DOHH2 (cell line): Measurements from ENCODE around the gene GCN1.

Source experiments
- EZH2phosphoT487 ChIP-seq: fragments of 200-600 bp; sonication (generic); IDR thresholded peaks from 2 replicates; pipeline ENCODE4 v1.6.1; 2017; ENCODE audit warnings: borderline replicate concordance, mild to moderate bottlenecking, antibody characterized with exemption, low read length, moderate library complexity, mixed read lengths
- TF ChIP-seq, protein P1 (sequence below): fragments of 200-600 bp; sonication (generic); IDR thresholded peaks from one replicate; pipeline ENCODE4 v1.5.1; 2014; ENCODE audit warnings: antibody characterized with exemption, mild to moderate bottlenecking, low read depth, low read length; ENCODE audit not compliant: poor library complexity, severe bottlenecking

DNA sequence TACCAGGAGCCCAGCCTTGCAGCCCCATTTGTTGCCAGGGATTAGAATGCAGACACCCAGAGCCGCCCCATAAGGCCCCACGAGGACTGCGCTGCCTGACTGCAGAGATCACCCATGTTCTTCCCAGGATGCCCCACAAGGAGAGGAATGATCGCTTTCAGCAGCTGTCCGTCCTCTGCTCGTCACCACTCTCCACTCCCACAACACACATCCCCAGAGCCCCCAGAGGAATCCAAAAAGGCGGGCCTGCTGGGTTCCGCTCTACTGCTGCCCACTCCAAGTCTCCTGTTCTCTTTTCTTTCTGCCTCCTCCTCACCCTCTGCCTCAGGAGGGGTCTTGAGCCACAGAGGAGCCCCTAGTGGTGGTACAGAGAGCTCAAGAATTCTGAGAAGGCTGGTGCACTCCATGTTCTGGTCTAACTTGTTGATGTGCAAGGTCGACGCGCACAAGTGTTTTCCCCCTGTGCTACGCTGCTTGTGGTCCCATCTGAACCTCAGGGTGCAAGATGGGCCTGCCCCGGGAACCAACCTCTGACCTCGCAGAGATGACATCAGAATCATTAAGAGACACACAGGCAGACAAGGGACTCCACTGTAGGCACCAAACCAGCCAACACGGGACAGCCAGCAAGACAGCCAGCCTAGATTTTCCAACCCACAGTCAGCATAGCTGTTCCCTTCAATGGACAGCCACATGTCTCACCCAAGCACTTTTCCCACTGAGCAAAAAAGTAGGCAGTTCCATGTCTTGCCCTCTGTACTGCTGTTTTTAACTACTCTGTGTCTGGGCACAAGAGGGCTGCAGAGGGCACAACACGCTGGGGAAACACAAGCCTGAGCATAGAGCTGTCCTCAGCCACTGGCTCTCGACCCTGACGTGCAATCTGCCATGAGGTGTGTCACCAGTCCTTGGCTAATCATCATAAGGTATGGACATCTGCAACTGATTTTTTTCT is 41.1 kb upstream of the GCN1 start:
- TF ChIP-seq, protein P1, sequence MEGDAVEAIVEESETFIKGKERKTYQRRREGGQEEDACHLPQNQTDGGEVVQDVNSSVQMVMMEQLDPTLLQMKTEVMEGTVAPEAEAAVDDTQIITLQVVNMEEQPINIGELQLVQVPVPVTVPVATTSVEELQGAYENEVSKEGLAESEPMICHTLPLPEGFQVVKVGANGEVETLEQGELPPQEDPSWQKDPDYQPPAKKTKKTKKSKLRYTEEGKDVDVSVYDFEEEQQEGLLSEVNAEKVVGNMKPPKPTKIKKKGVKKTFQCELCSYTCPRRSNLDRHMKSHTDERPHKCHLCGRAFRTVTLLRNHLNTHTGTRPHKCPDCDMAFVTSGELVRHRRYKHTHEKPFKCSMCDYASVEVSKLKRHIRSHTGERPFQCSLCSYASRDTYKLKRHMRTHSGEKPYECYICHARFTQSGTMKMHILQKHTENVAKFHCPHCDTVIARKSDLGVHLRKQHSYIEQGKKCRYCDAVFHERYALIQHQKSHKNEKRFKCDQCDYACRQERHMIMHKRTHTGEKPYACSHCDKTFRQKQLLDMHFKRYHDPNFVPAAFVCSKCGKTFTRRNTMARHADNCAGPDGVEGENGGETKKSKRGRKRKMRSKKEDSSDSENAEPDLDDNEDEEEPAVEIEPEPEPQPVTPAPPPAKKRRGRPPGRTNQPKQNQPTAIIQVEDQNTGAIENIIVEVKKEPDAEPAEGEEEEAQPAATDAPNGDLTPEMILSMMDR: peak; percentile 52
- TF ChIP-seq EZH2phosphoT487: no peak
